Kidney (tissue), 14 donors: ENCODE measurements around the gene THY1. TPM values are rescaled to one million over a fixed set of nuclear protein-coding genes. Genes with fewer than 3 reads are reported as not detected.

Experiments used
- DNase-seq, 5 donors: peaks; one replicate each; pipeline ENCODE4 v3.0.0-alpha.2; 2013 to 2020
- FAIRE-seq: peaks from 2 replicates; lab custom pipeline; 2012; peaks lifted over from hg19 to GRCh38; lab: Jason Lieb, UNC
- H3K27ac ChIP-seq, 2 donors: one replicate each; pipeline ENCODE4 v1.7.0; 2013; ENCODE audit warnings: low read depth in 2 of 2, low read length in 2 of 2, inconsistent platforms in 1 of 2
- H3K27me3 ChIP-seq: one replicate; pipeline ENCODE4 v1.7.1; 2013; ENCODE audit warnings: low read length, inconsistent platforms; ENCODE audit not compliant: control insufficient read depth, insufficient read depth
- H3K36me3 ChIP-seq, 3 donors: one replicate each; pipeline versions ENCODE4 v1.7.0 to v1.7.1; 2013; ENCODE audit warnings: low read length in 3 of 3, control low read depth in 1 of 3, inconsistent platforms in 1 of 3; ENCODE audit not compliant: insufficient read depth in 3 of 3, control insufficient read depth in 2 of 3
- H3K4me1 ChIP-seq, 3 donors: one replicate each; pipeline versions ENCODE4 v1.7.0 to v1.7.1; 2013; ENCODE audit warnings: low read length in 3 of 3, inconsistent platforms in 1 of 3, low read depth in 1 of 3; ENCODE audit not compliant: control insufficient read depth in 2 of 3, insufficient read depth in 2 of 3
- H3K4me3 ChIP-seq, 3 donors: one replicate each; pipeline versions ENCODE4 v1.7.0 to v1.8.1; 2013; ENCODE audit warnings: low read length in 3 of 3, control low read depth in 1 of 3, inconsistent platforms in 1 of 3
- H3K9ac ChIP-seq, 3 donors: one replicate each; pipeline versions ENCODE4 v1.7.0 to v1.7.1; 2013; ENCODE audit warnings: low read length in 3 of 3, control low read depth in 1 of 3, inconsistent platforms in 1 of 3
- H3K9me3 ChIP-seq, 3 donors: one replicate each; pipeline versions ENCODE4 v1.7.0 to v1.7.1; 2013; ENCODE audit warnings: low read length in 3 of 3, control low read depth in 1 of 3, inconsistent platforms in 1 of 3; ENCODE audit not compliant: control insufficient read depth in 2 of 3, insufficient read depth in 1 of 3
- intact Hi-C: fragments of 100-400 bp; cut with DNase I; formaldehyde crosslinking; loops from one replicate; pipeline ENCODE4 v1.11.1; 2022
- polyA plus RNA-seq: library from polyadenylated mRNA; stranded (reverse); fragments of 350-450 nt; fragmentation: Illumina TruSeq; extraction: RNeasy Lipid Tissue Mini Kit (QIAGEN cat#74804); gene quantifications from one replicate; pipeline ENCODE4 v1.2.3, GENCODE V29; 2014; ENCODE audit warnings: low read depth, low replicate concordance; ENCODE audit not compliant: insufficient read depth
- total RNA-seq: library from RNA; stranded (reverse); fragmentation: NEBNext Ultra II Directional; extraction: Animal tissue kit (Norgen Biotek cat#: 25700); gene quantifications from one replicate; pipeline ENCODE4 v1.2.1, GENCODE V29; 2021
- TF ChIP-seq, protein P1 (sequence below): IDR thresholded peaks from 3 replicates; pipeline ENCODE4 v1.5.1; 2012; ENCODE audit warnings: mild to moderate bottlenecking, moderate library complexity, borderline replicate concordance; ENCODE audit not compliant: insufficient read depth; ENCODE audit errors: extremely low read depth
- donor health status: control.
- donor health status: control.
- donor health status: control.
- donor health status: control.
- donor health status: control.
- donor health status: DM: yes; HTN: yes; CAD: no.
- donor health status: Normal renal cell carcinoma (clear cell type).

The THY1 gene
- total and polyA plus RNA-seq, 2 donors from 2014 or later = 17.5 to 240 TPM

DNA sequence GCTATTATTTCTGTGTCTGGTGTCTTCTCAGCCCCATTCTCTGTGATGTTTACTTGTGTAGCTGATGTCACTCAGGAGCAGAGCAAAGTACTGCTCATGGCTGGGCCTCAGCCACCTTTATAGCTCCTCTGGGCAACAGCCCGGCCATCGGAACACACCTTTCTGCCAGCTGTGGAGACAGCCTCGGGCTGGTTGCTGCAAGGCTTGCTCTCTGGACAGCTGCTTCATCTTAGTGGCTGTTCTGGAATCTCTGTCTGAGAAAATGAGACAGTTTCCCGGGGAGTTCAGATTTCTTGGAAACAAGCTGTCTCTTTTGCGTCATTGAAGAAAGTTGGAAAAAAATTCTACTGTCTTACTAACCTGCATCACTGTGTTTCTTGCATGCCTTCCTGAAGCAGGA lies 20.0 kb downstream of the THY1 start:
- H3K9ac ChIP-seq = no peak overlapping the region
- H3K36me3 ChIP-seq = no peaks in the 10 kb centered on the region
- intact Hi-C loops = no loop called here
- DNase-seq = peak in 1 of 5 donors; percentile 42
- H3K27me3 ChIP-seq = no peaks in the 10 kb centered on the region
- no peak for FAIRE-seq
- H3K4me1 ChIP-seq = peaks cover 0 to 8% (median 0%) of the 10 kb centered on the region in 3 donors
- peaks cover 0 to 17% (median 0%) of the 10 kb centered on the region in 3 donors for H3K9me3 ChIP-seq
- H3K4me3 ChIP-seq = no peak overlapping the region
- TF ChIP-seq, protein P1, sequence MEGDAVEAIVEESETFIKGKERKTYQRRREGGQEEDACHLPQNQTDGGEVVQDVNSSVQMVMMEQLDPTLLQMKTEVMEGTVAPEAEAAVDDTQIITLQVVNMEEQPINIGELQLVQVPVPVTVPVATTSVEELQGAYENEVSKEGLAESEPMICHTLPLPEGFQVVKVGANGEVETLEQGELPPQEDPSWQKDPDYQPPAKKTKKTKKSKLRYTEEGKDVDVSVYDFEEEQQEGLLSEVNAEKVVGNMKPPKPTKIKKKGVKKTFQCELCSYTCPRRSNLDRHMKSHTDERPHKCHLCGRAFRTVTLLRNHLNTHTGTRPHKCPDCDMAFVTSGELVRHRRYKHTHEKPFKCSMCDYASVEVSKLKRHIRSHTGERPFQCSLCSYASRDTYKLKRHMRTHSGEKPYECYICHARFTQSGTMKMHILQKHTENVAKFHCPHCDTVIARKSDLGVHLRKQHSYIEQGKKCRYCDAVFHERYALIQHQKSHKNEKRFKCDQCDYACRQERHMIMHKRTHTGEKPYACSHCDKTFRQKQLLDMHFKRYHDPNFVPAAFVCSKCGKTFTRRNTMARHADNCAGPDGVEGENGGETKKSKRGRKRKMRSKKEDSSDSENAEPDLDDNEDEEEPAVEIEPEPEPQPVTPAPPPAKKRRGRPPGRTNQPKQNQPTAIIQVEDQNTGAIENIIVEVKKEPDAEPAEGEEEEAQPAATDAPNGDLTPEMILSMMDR = no peak
- H3K27ac ChIP-seq = no peak overlapping the region

DNA sequence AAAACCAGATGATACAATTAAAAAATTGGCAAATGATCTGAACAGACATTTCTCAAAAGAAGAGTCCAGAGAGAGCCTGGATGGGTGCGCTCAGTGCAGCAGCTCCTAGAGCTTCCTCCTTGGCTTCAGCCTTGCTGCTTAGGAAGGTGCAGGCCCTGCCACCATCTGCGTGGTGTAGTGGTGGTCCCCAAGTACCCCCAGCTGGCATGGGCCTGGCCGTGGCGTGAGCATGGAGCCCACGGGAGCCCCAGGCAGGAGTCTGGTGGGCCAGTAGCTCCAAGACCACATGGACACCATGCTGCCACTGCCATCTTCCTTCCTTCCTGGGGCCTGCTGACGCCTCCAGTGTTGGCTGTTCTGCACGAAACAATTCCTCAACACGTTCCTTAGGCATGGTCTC lies 20.5 kb downstream of the THY1 start:
- intact Hi-C loops = no loop called here
- Histone ChIP-seq H3K4me1 (peaks cover 0 to 8% (median 0%) of the 10 kb centered on the region in 3 donors), H3K4me3 (no peak overlapping the region), H3K27ac (no peak overlapping the region), H3K36me3 (no peaks in the 10 kb centered on the region), H3K9me3 (peaks cover 0 to 19% (median 0%) of the 10 kb centered on the region in 3 donors), H3K27me3 (no peaks in the 10 kb centered on the region), H3K9ac (no peak overlapping the region)
- FAIRE-seq (no peak), DNase-seq (no peak)
- TF ChIP-seq, protein P1 = no peak

DNA sequence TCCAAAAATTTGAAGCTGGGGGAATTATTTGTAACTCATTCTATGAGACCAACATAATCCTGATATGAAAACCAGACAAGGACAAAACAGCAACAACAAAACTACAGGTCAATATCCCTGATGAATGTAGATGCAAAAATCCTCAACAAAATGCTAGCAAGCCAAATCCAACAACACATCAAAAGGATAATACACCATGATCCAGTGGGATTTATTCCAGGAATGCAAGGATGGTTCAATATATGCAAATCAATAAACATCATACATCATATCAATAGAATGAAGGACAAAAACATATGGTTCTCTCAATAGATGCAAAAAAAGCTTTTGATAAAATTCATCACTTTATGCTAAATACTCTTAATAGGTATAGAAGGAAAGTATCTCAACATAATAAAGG lies 22.1 kb downstream of the THY1 start:
- no peak overlapping the region for H3K27ac ChIP-seq
- intact Hi-C loops = no loop called here
- H3K4me1 ChIP-seq = peaks cover 0 to 8% (median 0%) of the 10 kb centered on the region in 3 donors
- H3K9me3 ChIP-seq = peaks cover 0 to 19% (median 0%) of the 10 kb centered on the region in 3 donors
- no peak for FAIRE-seq
- no peaks in the 10 kb centered on the region for H3K27me3 ChIP-seq
- no peaks in the 10 kb centered on the region for H3K36me3 ChIP-seq
- TF ChIP-seq, protein P1 = no peak
- DNase-seq = no peak
- H3K9ac ChIP-seq = no peak overlapping the region
- H3K4me3 ChIP-seq = no peak overlapping the region

DNA sequence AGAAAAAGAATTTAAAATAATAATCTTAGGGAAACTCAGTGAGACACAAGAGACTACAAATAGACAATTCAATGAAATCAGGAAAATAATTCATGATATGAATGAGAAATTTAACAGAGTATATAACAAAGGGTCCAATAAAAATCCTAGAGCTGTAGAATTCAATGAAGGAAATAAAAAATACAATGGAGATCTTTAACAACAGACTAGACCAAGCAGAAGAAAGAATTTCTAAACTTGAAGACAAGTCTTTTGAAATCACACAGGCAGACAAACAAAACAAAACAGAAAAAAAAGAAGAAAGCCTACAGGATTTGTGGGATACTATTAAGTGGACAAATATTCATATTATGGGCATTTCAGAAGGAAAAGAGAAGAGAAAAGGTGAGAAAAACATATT lies 25.2 kb downstream of the THY1 start:
- intact Hi-C loops = no loop called here
- TF ChIP-seq, protein P1 = no peak

More for the DNA sequence above, 25.2 kb downstream of the THY1 start:
- DNase-seq (no peak), FAIRE-seq (no peak)
- Histone ChIP-seq H3K36me3 (no peaks in the 10 kb centered on the region), H3K27me3 (no peaks in the 10 kb centered on the region), H3K4me3 (no peak overlapping the region), H3K4me1 (no peaks in the 10 kb centered on the region), H3K9me3 (peaks cover 0 to 19% (median 0%) of the 10 kb centered on the region in 3 donors), H3K27ac (no peak overlapping the region), H3K9ac (no peak overlapping the region)
